H9 (cell line): Measurements from ENCODE around the gene CCKAR. TPM values are rescaled to one million over a fixed set of nuclear protein-coding genes. Genes with fewer than 3 reads are reported as not detected.

Experiments
- DNase-seq: peaks from one replicate; pipeline ENCODE4 v3.0.0-alpha.2; 2017
- H2AFZ ChIP-seq: one replicate; pipeline ENCODE4 v1.6.1; 2013; ENCODE audit warnings: mild to moderate bottlenecking, low read length, control low read depth, moderate library complexity
- H2AK5ac ChIP-seq: 2 replicates; pipeline ENCODE4 v1.6.1; 2013; ENCODE audit warnings: low read length, control low read depth, mixed read lengths; ENCODE audit not compliant: insufficient read length
- H2BK120ac ChIP-seq: one replicate; pipeline ENCODE4 v1.6.1; 2013; ENCODE audit warnings: low read depth, mild to moderate bottlenecking, low read length, control low read depth, inconsistent platforms; ENCODE audit not compliant: poor library complexity, severe bottlenecking
- H2BK12ac ChIP-seq: 2 replicates; pipeline ENCODE4 v1.6.1; 2013; ENCODE audit warnings: low read length, control low read depth, mixed read lengths, low read depth; ENCODE audit not compliant: insufficient read length
- H2BK15ac ChIP-seq: 2 replicates; pipeline ENCODE4 v1.6.1; 2013; ENCODE audit warnings: low read depth, low read length, control low read depth
- H2BK20ac ChIP-seq: one replicate; pipeline ENCODE4 v1.6.1; 2013; ENCODE audit warnings: low read depth, mild to moderate bottlenecking, low read length, control low read depth, inconsistent platforms; ENCODE audit not compliant: poor library complexity, severe bottlenecking
- H2BK5ac ChIP-seq: 2 replicates; pipeline ENCODE4 v1.6.1; 2013; ENCODE audit warnings: low read length, control low read depth, mixed read lengths; ENCODE audit not compliant: insufficient read length
- H3K14ac ChIP-seq: 2 replicates; pipeline ENCODE4 v1.6.1; 2013; ENCODE audit warnings: low read length, control low read depth; ENCODE audit not compliant: insufficient read depth
- H3K18ac ChIP-seq: 2 replicates; pipeline ENCODE4 v1.6.1; 2013; ENCODE audit warnings: low read depth, mild to moderate bottlenecking, mixed read lengths, low read length, control low read depth; ENCODE audit not compliant: insufficient read length
- H3K23ac ChIP-seq: 2 replicates; pipeline ENCODE4 v1.6.1; 2013; ENCODE audit warnings: low read length, control low read depth, mixed read lengths, low read depth; ENCODE audit not compliant: insufficient read length
- H3K23me2 ChIP-seq: 2 replicates; pipeline ENCODE4 v1.6.1; 2013; ENCODE audit warnings: low read depth, mild to moderate bottlenecking, mixed read lengths, low read length, control low read depth; ENCODE audit not compliant: insufficient read length, poor library complexity, severe bottlenecking
- H3K27ac ChIP-seq: 2 replicates; pipeline ENCODE4 v1.5.1; 2013; ENCODE audit warnings: low read length, control low read depth, mixed read lengths, low read depth; ENCODE audit not compliant: insufficient read length
- H3K27me3 ChIP-seq: 2 replicates; pipeline ENCODE4 v1.6.1; 2013; ENCODE audit warnings: low read length, control low read depth, inconsistent platforms; ENCODE audit not compliant: insufficient read depth
- H3K4ac ChIP-seq: 2 replicates; pipeline ENCODE4 v1.6.1; 2013; ENCODE audit warnings: low read depth, mild to moderate bottlenecking, control low read depth, inconsistent platforms, low read length, moderate library complexity
- H3K4me1 ChIP-seq: 2 replicates; pipeline ENCODE4 v1.6.1; 2013; ENCODE audit warnings: low read length, control low read depth, inconsistent platforms; ENCODE audit not compliant: insufficient read depth
- H3K4me2 ChIP-seq: 2 replicates; pipeline ENCODE4 v1.6.1; 2013; ENCODE audit warnings: low read length, control low read depth, mixed read lengths; ENCODE audit not compliant: insufficient read length, insufficient read depth
- H3K56ac ChIP-seq: 2 replicates; pipeline ENCODE4 v1.6.1; 2013; ENCODE audit warnings: low read depth, mild to moderate bottlenecking, mixed read lengths, low read length, control low read depth; ENCODE audit not compliant: insufficient read length
- H3K79me1 ChIP-seq: 2 replicates; pipeline ENCODE4 v1.6.1; 2013; ENCODE audit warnings: low read depth, mild to moderate bottlenecking, moderate library complexity, low read length, control low read depth, inconsistent platforms; ENCODE audit not compliant: insufficient read depth, poor library complexity, severe bottlenecking
- H3K79me2 ChIP-seq: 2 replicates; pipeline ENCODE4 v1.6.1; 2013; ENCODE audit warnings: low read length, control low read depth, inconsistent platforms; ENCODE audit not compliant: insufficient read depth
- H3K9ac ChIP-seq: 2 replicates; pipeline ENCODE4 v1.6.1; 2013; ENCODE audit warnings: low read length, control low read depth, mixed read lengths; ENCODE audit not compliant: insufficient read length; ENCODE audit errors: extremely low read depth
- H3K9me3 ChIP-seq: one replicate; pipeline ENCODE4 v1.6.1; 2013; ENCODE audit warnings: low read depth, low read length, inconsistent platforms; ENCODE audit not compliant: control insufficient read depth
- H3T11ph ChIP-seq: one replicate; pipeline ENCODE4 v1.6.1; 2013; ENCODE audit warnings: mild to moderate bottlenecking, low read length, control low read depth, inconsistent platforms
- H4K20me1 ChIP-seq: one replicate; pipeline ENCODE4 v1.6.1; 2013; ENCODE audit not compliant: control insufficient read depth, insufficient read length, insufficient read depth
- H4K5ac ChIP-seq: 2 replicates; pipeline ENCODE4 v1.6.1; 2013; ENCODE audit warnings: low read depth, mild to moderate bottlenecking, mixed read lengths, low read length, control low read depth; ENCODE audit not compliant: insufficient read length
- H4K8ac ChIP-seq: replicated peaks from 2 replicates; pipeline ENCODE4 v1.6.1; 2013; ENCODE audit warnings: low read length, control low read depth, mixed read lengths, low read depth; ENCODE audit not compliant: insufficient read length
- H4K91ac ChIP-seq: 2 replicates; pipeline ENCODE4 v1.6.1; 2013; ENCODE audit warnings: low read depth, mild to moderate bottlenecking, moderate library complexity, mixed read lengths, low read length, control low read depth; ENCODE audit not compliant: insufficient read length
- H3K27ac Mint-ChIP-seq, 3 experiments: 2 replicates in 2 of 3; 3 replicates in 1 of 3; pipeline ENCODE4 v1.8.0; 2020 to 2021; ENCODE audit warnings: mixed read lengths in 3 of 3, mild to moderate bottlenecking in 1 of 3, moderate library complexity in 1 of 3
- H3K27me3 Mint-ChIP-seq: 2 replicates; pipeline ENCODE4 v1.8.0; 2021; ENCODE audit warnings: low read depth, mild to moderate bottlenecking, moderate library complexity, mixed read lengths
- H3K36me3 Mint-ChIP-seq, 3 experiments: 2 replicates in 2 of 3; 3 replicates in 1 of 3; pipeline ENCODE4 v1.8.0; 2020 to 2021; ENCODE audit warnings: low read depth in 3 of 3, mixed read lengths in 3 of 3; ENCODE audit not compliant: insufficient read depth in 1 of 3
- H3K4me1 Mint-ChIP-seq, 2 experiments: 2 replicates each; pipeline ENCODE4 v1.8.0; 2020; ENCODE audit warnings: mixed read lengths in 2 of 2
- H3K4me3 Mint-ChIP-seq, 2 experiments: 2 replicates in 1 of 2; 3 replicates in 1 of 2; pipeline ENCODE4 v1.8.0; 2020 to 2021; ENCODE audit warnings: mild to moderate bottlenecking in 2 of 2, mixed read lengths in 2 of 2, moderate library complexity in 1 of 2
- H3K9me3 Mint-ChIP-seq, 2 experiments: 2 replicates in 1 of 2; 3 replicates in 1 of 2; pipeline ENCODE4 v1.8.0; 2020; ENCODE audit warnings: mild to moderate bottlenecking in 2 of 2, mixed read lengths in 2 of 2, moderate library complexity in 1 of 2
- CTCF ChIP-seq: fragments of 200-600 bp; sonication (generic); conservative IDR thresholded peaks from 3 replicates; pipeline ENCODE4 v1.8.0; 2021; ENCODE audit warnings: antibody characterized with exemption, mild to moderate bottlenecking
- WGBS: extraction: QIAGEN DNeasy Blood & Tissue Kit; methylation state at CpG from one replicate; pipeline ENCODE4 v1.1.7; 2013; ENCODE audit warnings: missing lambda C conversion rate, low lambda C conversion rate, mixed read lengths; ENCODE audit not compliant: insufficient read length; ENCODE audit errors: extremely low coverage; 5-methylcytosine and 5-hydroxymethylcytosine counted together
- total RNA-seq: library from RNA; stranded (reverse); gene quantifications from 2 replicates; pipeline ENCODE4 v1.2.1, GENCODE V29; 2021

Gene CCKAR
- total RNA-seq, 1 experiment from 2014 or later = not detected

GRCh38 chr4:26458157-26458561, 32.1 kb downstream of the CCKAR start:
- no peaks in the 10 kb centered on the region for H3K79me2 ChIP-seq
- no CpG with 5 or more reads among the region's 7 CpGs for WGBS

More at GRCh38 chr4:26458157-26458561, 32.1 kb downstream of the CCKAR start:
- Histone ChIP-seq H3K79me1 (no peaks in the 10 kb centered on the region), H3K27ac (no peak overlapping the region), H3K4ac (no peak overlapping the region), H2AK5ac (no peak overlapping the region), H3T11ph (no peak overlapping the region), H3K27me3 (no peaks in the 10 kb centered on the region), H3K4me2 (no peak overlapping the region), H2BK5ac (no peak overlapping the region), H4K8ac (no peak overlapping the region), H3K4me1 (no peaks in the 10 kb centered on the region), H4K5ac (no peak overlapping the region), H4K20me1 (no peaks in the 10 kb centered on the region), H2BK12ac (no peak overlapping the region), H3K23ac (no peak overlapping the region), H3K14ac (no peak overlapping the region), H2BK120ac (no peak overlapping the region), H3K23me2 (no peaks in the 10 kb centered on the region), H2AFZ (no peak overlapping the region), H4K91ac (no peak overlapping the region), H3K9ac (no peak overlapping the region), H2BK20ac (no peak overlapping the region), H2BK15ac (no peak overlapping the region), H3K56ac (no peak overlapping the region), H3K18ac (no peak overlapping the region), H3K9me3 (no peaks in the 10 kb centered on the region)
- no peak overlapping the region for H3K4me3 Mint-ChIP-seq
- H3K9me3 Mint-ChIP-seq = peaks cover 2 to 8% of the 10 kb centered on the region in 2 experiments
- H3K27me3 Mint-ChIP-seq = peaks cover 3% of the 10 kb centered on the region
- H3K27ac Mint-ChIP-seq = no peak overlapping the region
- no peak for TF ChIP-seq CTCF
- H3K4me1 Mint-ChIP-seq = peaks cover 2 to 6% of the 10 kb centered on the region in 2 experiments
- peaks cover 0 to 6% (median 1%) of the 10 kb centered on the region in 3 experiments; a peak in 2 of 7 replicates for H3K36me3 Mint-ChIP-seq
- DNase-seq = no peak
